ENCODE results near the gene GPC6. TPM values are rescaled to one million over a fixed set of nuclear protein-coding genes. Genes with fewer than 3 reads are reported as not detected.

GPC6 gene
- polyA plus RNA-seq, 1 of the 3 experiments (the other 2 are of a cell fraction): 6.7 TPM

- Histone ChIP-seq H3K9me2 (no peaks in the 10 kb centered on the region), H2AFZ (ENCODE audit: low read depth) (no peak overlapping the region; the same call in 1 of the 2 replicates), H3K4me3 (ENCODE audit: low read depth in 2 of 2, low read length in 1 of 2) (no peak overlapping the region), H3K27ac (ENCODE audit: low read depth in 2 of 2, low read length in 1 of 2) (peak overlapping the region; percentile 26 to 48; a peak in 3 of 4 replicates), H3K36me3 (replicated peaks in 1 of 2; ENCODE audit: control insufficient read depth in 1 of 2, insufficient read depth in 2 of 2, low read length in 1 of 2) (no peaks in the 10 kb centered on the region), H3K9ac (no peak overlapping the region), H3K9me3 (no peaks in the 10 kb centered on the region), H4K20me1 (ENCODE audit: insufficient read depth) (no peaks in the 10 kb centered on the region), H3F3A (replicated peaks; ENCODE audit: insufficient read depth) (no peaks in the 10 kb centered on the region), H3K4me1 (ENCODE audit: control insufficient read depth in 1 of 2, insufficient read depth in 2 of 2, low read depth in 1 of 2, low read length in 1 of 2) (peaks cover 13 to 26% of the 10 kb centered on the region in 2 experiments; a peak in 3 of 4 replicates), H3K27me3 (ENCODE audit: insufficient read depth) (no peaks in the 10 kb centered on the region), H3K79me2 (ENCODE audit: insufficient read depth) (no peaks in the 10 kb centered on the region), H3K4me2 (no peak overlapping the region)
- WGBS (ENCODE audit: low lambda C conversion rate): 61% methylated on average over 3 of the region's 3 CpGs
- ChIA-PET POLR2A (no interaction called here), CTCF (no interaction called here)
- DNase-seq: no peak
- TF ChIP-seq REST (IDR thresholded peaks at IDR 0.05; ENCODE audit: low read depth, low read length): no peak
- TF ChIP-seq, protein P1, sequence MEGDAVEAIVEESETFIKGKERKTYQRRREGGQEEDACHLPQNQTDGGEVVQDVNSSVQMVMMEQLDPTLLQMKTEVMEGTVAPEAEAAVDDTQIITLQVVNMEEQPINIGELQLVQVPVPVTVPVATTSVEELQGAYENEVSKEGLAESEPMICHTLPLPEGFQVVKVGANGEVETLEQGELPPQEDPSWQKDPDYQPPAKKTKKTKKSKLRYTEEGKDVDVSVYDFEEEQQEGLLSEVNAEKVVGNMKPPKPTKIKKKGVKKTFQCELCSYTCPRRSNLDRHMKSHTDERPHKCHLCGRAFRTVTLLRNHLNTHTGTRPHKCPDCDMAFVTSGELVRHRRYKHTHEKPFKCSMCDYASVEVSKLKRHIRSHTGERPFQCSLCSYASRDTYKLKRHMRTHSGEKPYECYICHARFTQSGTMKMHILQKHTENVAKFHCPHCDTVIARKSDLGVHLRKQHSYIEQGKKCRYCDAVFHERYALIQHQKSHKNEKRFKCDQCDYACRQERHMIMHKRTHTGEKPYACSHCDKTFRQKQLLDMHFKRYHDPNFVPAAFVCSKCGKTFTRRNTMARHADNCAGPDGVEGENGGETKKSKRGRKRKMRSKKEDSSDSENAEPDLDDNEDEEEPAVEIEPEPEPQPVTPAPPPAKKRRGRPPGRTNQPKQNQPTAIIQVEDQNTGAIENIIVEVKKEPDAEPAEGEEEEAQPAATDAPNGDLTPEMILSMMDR (IDR thresholded peaks at IDR 0.05): no peak
- no peak for TF ChIP-seq GABPA (IDR thresholded peaks at IDR 0.05; ENCODE audit: low read depth)
- no peak for TF ChIP-seq USF2 (IDR thresholded peaks at IDR 0.05; ENCODE audit: borderline replicate concordance, low read depth, low read length)
- no peak for TF ChIP-seq TAF1 (IDR thresholded peaks at IDR 0.05; ENCODE audit: borderline replicate concordance, low read depth, low read length)
- TF ChIP-seq PBX3 (IDR thresholded peaks at IDR 0.05): peak; percentile 53
- no peak for TF ChIP-seq CHD2 (IDR thresholded peaks at IDR 0.05; ENCODE audit: low read length, partially characterized antibody)
- TF ChIP-seq MAX (IDR thresholded peaks at IDR 0.05; ENCODE audit: low read depth): no peak
- TF ChIP-seq FOXM1 (IDR thresholded peaks at IDR 0.05; ENCODE audit: low read depth): no peak
- no peak for TF ChIP-seq RAD21 (IDR thresholded peaks at IDR 0.05; ENCODE audit: low read length)
- TF ChIP-seq RFX5 (IDR thresholded peaks at IDR 0.05; ENCODE audit: low read length): no peak
- no peak for TF ChIP-seq TEAD4 (IDR thresholded peaks at IDR 0.05; ENCODE audit: borderline replicate concordance, insufficient read depth)
- TF ChIP-seq, protein P2, sequence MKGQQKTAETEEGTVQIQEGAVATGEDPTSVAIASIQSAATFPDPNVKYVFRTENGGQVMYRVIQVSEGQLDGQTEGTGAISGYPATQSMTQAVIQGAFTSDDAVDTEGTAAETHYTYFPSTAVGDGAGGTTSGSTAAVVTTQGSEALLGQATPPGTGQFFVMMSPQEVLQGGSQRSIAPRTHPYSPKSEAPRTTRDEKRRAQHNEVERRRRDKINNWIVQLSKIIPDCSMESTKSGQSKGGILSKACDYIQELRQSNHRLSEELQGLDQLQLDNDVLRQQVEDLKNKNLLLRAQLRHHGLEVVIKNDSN (IDR thresholded peaks at IDR 0.05; ENCODE audit: borderline replicate concordance, low read depth): no peak
- TF ChIP-seq POLR2AphosphoS5 (IDR thresholded peaks at IDR 0.05; ENCODE audit: low read depth, low read length): no peak
- TF ChIP-seq, protein P3, sequence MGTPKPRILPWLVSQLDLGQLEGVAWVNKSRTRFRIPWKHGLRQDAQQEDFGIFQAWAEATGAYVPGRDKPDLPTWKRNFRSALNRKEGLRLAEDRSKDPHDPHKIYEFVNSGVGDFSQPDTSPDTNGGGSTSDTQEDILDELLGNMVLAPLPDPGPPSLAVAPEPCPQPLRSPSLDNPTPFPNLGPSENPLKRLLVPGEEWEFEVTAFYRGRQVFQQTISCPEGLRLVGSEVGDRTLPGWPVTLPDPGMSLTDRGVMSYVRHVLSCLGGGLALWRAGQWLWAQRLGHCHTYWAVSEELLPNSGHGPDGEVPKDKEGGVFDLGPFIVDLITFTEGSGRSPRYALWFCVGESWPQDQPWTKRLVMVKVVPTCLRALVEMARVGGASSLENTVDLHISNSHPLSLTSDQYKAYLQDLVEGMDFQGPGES (IDR thresholded peaks at IDR 0.05; ENCODE audit: low read depth, low read length): no peak
- 0 out of 2 replicates have a peak, but pooled peaks have one; percentile 14 for TF ChIP-seq GATA2 (CRISPR knock-in tag; IDR thresholded peaks at IDR 0.05)
- TF ChIP-seq, protein P4, sequence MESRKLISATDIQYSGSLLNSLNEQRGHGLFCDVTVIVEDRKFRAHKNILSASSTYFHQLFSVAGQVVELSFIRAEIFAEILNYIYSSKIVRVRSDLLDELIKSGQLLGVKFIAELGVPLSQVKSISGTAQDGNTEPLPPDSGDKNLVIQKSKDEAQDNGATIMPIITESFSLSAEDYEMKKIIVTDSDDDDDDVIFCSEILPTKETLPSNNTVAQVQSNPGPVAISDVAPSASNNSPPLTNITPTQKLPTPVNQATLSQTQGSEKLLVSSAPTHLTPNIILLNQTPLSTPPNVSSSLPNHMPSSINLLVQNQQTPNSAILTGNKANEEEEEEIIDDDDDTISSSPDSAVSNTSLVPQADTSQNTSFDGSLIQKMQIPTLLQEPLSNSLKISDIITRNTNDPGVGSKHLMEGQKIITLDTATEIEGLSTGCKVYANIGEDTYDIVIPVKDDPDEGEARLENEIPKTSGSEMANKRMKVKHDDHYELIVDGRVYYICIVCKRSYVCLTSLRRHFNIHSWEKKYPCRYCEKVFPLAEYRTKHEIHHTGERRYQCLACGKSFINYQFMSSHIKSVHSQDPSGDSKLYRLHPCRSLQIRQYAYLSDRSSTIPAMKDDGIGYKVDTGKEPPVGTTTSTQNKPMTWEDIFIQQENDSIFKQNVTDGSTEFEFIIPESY (IDR thresholded peaks at IDR 0.05; ENCODE audit: borderline replicate concordance, low read depth): no peak
- TF ChIP-seq TCF12 (IDR thresholded peaks at IDR 0.05): peak; percentile 47
- no peak for TF ChIP-seq NRF1 (IDR thresholded peaks at IDR 0.05; ENCODE audit: low read depth, low read length)
Observed at GRCh38 chr13:93727211-93728141, 500.9 kb downstream of the GPC6 start.
